A673 (cell line): ENCODE results near the gene TUSC1.

Experiments used
- EZH2 ChIP-seq: fragments of 200-600 bp; sonication (generic); IDR thresholded peaks from 2 replicates; pipeline ENCODE4 v1.6.1; 2017; ENCODE audit warnings: borderline replicate concordance, low read depth, mild to moderate bottlenecking, mixed read lengths, antibody characterized with exemption, low read length; ENCODE audit not compliant: poor library complexity, severe bottlenecking
- TF ChIP-seq, protein P1 (sequence below): fragments of 300-800, 200-600 bp; sonication (generic); conservative IDR thresholded peaks from 2 replicates; pipeline ENCODE4 v1.5.1; 2017; ENCODE audit warnings: low read depth, mild to moderate bottlenecking, antibody characterized with exemption, low read length, moderate library complexity, mixed read lengths

DNA sequence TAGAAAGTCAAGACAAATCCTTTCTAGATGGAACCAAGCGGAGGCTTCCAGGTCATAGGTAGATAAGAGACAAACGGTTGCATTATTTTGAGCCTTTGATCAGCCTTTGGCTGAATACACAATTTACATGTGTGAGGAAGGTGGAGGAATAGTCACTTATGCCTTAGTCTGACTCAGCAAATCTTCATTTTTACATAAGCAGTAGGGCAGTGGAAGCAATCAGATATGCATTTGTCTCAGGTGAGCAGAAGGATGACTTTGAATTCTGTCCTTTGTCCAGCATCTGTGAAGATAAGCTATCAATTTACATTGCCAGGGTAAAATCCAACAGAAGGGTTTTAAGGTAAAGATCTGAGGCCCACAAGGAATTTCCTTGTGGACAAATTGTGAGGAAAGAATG lies 23.8 kb downstream of the TUSC1 start:
- TF ChIP-seq, protein P1, sequence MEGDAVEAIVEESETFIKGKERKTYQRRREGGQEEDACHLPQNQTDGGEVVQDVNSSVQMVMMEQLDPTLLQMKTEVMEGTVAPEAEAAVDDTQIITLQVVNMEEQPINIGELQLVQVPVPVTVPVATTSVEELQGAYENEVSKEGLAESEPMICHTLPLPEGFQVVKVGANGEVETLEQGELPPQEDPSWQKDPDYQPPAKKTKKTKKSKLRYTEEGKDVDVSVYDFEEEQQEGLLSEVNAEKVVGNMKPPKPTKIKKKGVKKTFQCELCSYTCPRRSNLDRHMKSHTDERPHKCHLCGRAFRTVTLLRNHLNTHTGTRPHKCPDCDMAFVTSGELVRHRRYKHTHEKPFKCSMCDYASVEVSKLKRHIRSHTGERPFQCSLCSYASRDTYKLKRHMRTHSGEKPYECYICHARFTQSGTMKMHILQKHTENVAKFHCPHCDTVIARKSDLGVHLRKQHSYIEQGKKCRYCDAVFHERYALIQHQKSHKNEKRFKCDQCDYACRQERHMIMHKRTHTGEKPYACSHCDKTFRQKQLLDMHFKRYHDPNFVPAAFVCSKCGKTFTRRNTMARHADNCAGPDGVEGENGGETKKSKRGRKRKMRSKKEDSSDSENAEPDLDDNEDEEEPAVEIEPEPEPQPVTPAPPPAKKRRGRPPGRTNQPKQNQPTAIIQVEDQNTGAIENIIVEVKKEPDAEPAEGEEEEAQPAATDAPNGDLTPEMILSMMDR, result no peak
- TF ChIP-seq EZH2, result no peak
